ENCODE results near the gene KIF5B. TPM values are rescaled to one million over a fixed set of nuclear protein-coding genes. Genes with fewer than 3 reads are reported as not detected.
A peak's percentile ranks its signal among the peaks of the same experiment; 100 is the strongest.

The KIF5B gene
- total and polyA plus RNA-seq, 2 donors (not counting 3 experiments of a cell fraction or from before 2014, with no cell fraction given), result 24.7 to 159 TPM

- H3K9ac ChIP-seq (replicated peaks; ENCODE audit: extremely low read depth, insufficient read depth, low read length), result no peak overlapping the region
- ChIA-PET POLR2A (no interaction called here), CTCF (interaction anchor here (0.7 to 1.9 kb wide), 3 partner anchors 98 to 116 kb away, joined by 3 to 12 read pairs (median 4); no protein-coding TSS in a partner anchor)
- TF ChIP-seq MAX (IDR thresholded peaks at IDR 0.05; ENCODE audit: insufficient read depth, insufficient read length), result no peak
- no peak for TF ChIP-seq JUN (IDR thresholded peaks at IDR 0.05; ENCODE audit: borderline replicate concordance, insufficient read depth, insufficient read length, low read depth)
- TF ChIP-seq MYC (IDR thresholded peaks at IDR 0.05; ENCODE audit: low read depth, low read length), result no peak
- TF ChIP-seq POLR2AphosphoS5 (IDR thresholded peaks at IDR 0.05; ENCODE audit: insufficient read depth, low read depth, low read length), result no peak
- dilution Hi-C loops (cut with MboI; ENCODE audit: extremely low pct_ligation_motif_present, low sequenced_read_pairs) (no loop called here), intact Hi-C loops (cut with micrococcal nuclease) (no loop called here)
- no peak overlapping the region for H3K4me3 ChIP-seq (replicated peaks in 1 of 3; ENCODE audit: insufficient read depth in 1 of 3, low read depth in 1 of 3, low read length in 3 of 3)
- DNase-seq (ENCODE audit: low read depth, low spot score) (no peak), FAIRE-seq (no peak)
- H3K27ac ChIP-seq (ENCODE audit: insufficient read depth, low read depth, low read length), result peak overlapping the region; percentile 93
- no peak overlapping the region for H2AFZ ChIP-seq (ENCODE audit: low read depth, low read length)
- no peaks in the 10 kb centered on the region for H4K20me1 ChIP-seq (replicated peaks; ENCODE audit: control insufficient read depth, extremely low read depth, insufficient read depth, low read length)
- H3K9me3 ChIP-seq (replicated peaks; ENCODE audit: control insufficient read depth, insufficient read depth, low read length), result no peaks in the 10 kb centered on the region
- H3K4me2 ChIP-seq (ENCODE audit: insufficient read depth, low read length), result peak overlapping the region; percentile 96
- no peaks in the 10 kb centered on the region for H3K27me3 ChIP-seq (ENCODE audit: control insufficient read depth in 2 of 2, insufficient read depth in 2 of 2, low read length in 2 of 2)
- peaks cover 17% of the 10 kb centered on the region for H3K4me1 ChIP-seq (ENCODE audit: control insufficient read depth, extremely low read depth, insufficient read depth, low read length)
- H3K36me3 ChIP-seq (ENCODE audit: control insufficient read depth in 2 of 2, extremely low read depth in 1 of 2, insufficient read depth in 2 of 2, low read length in 2 of 2), result no peaks in the 10 kb centered on the region
- BruUV-seq (replicated peaks), result no TSS peak
- no peaks in the 10 kb centered on the region for H3K79me2 ChIP-seq (ENCODE audit: control insufficient read depth, insufficient read depth, low read length)
- H3K9me1 ChIP-seq (replicated peaks; ENCODE audit: control insufficient read depth, extremely low read depth, insufficient read depth, low read length), result no peaks in the 10 kb centered on the region
Measured at GRCh38 chr10:31978156-31978483, 78.1 kb downstream of the KIF5B start.

GRCh38 chr10:31977440-31978155 lies 78.6 kb downstream of the KIF5B start:
- peak overlapping the region; percentile 53 for H3K9ac ChIP-seq (replicated peaks; ENCODE audit: extremely low read depth, insufficient read depth, low read length)
- peak overlapping the region in 1 of 3 experiments; percentile 45 for H3K4me3 ChIP-seq (replicated peaks in 1 of 3; ENCODE audit: insufficient read depth in 1 of 3, low read depth in 1 of 3, low read length in 3 of 3)
- peak overlapping the region; percentile 93 for H3K27ac ChIP-seq (ENCODE audit: insufficient read depth, low read depth, low read length)
- H4K20me1 ChIP-seq (replicated peaks; ENCODE audit: control insufficient read depth, extremely low read depth, insufficient read depth, low read length), result no peaks in the 10 kb centered on the region
- DNase-seq (ENCODE audit: low read depth, low spot score) (peak; percentile 89), FAIRE-seq (peak; percentile 81)
- no peaks in the 10 kb centered on the region for H3K79me2 ChIP-seq (ENCODE audit: control insufficient read depth, insufficient read depth, low read length)
- peaks cover 17% of the 10 kb centered on the region for H3K4me1 ChIP-seq (ENCODE audit: control insufficient read depth, extremely low read depth, insufficient read depth, low read length)
- H2AFZ ChIP-seq (ENCODE audit: low read depth, low read length), result peak overlapping the region; percentile 91
- no peak for TF ChIP-seq POLR2A (IDR thresholded peaks at IDR 0.05; ENCODE audit: low read depth, low read length)
- peak; percentile 71 for TF ChIP-seq JUN (IDR thresholded peaks at IDR 0.05; ENCODE audit: borderline replicate concordance, insufficient read depth, insufficient read length, low read depth)
- no peak for TF ChIP-seq MAX (IDR thresholded peaks at IDR 0.05; ENCODE audit: insufficient read depth, insufficient read length)
- peak; percentile 68 for TF ChIP-seq FOS (IDR thresholded peaks at IDR 0.05; ENCODE audit: borderline replicate concordance, insufficient read depth, low read length)
- H3K27me3 ChIP-seq (ENCODE audit: control insufficient read depth in 2 of 2, insufficient read depth in 2 of 2, low read length in 2 of 2), result no peaks in the 10 kb centered on the region
- no peaks in the 10 kb centered on the region for H3K9me3 ChIP-seq (replicated peaks; ENCODE audit: control insufficient read depth, insufficient read depth, low read length)
- CTCF ChIA-PET, result interaction anchor here (0.7 to 1.9 kb wide), 5 partner anchors 25 to 115 kb away, joined by 3 to 12 read pairs (median 4); no protein-coding TSS in a partner anchor
- peak overlapping the region; percentile 96 for H3K4me2 ChIP-seq (ENCODE audit: insufficient read depth, low read length)
- BruUV-seq (replicated peaks), result no TSS peak
- no peaks in the 10 kb centered on the region for H3K9me1 ChIP-seq (replicated peaks; ENCODE audit: control insufficient read depth, extremely low read depth, insufficient read depth, low read length)
- POLR2A ChIA-PET, result no interaction called here
- H3K36me3 ChIP-seq (ENCODE audit: control insufficient read depth in 2 of 2, extremely low read depth in 1 of 2, insufficient read depth in 2 of 2, low read length in 2 of 2), result no peaks in the 10 kb centered on the region
- intact Hi-C loops (cut with micrococcal nuclease), result no loop called here
- dilution Hi-C loops (cut with MboI; ENCODE audit: extremely low pct_ligation_motif_present, low sequenced_read_pairs), result no loop called here
